GM23338 (cell line): ENCODE data around the gene MSH2.

Experiments used
- EZH2 ChIP-seq: fragments of 200-600 bp; sonication (generic); IDR thresholded peaks from one replicate; pipeline ENCODE4 v1.8.0; 2017; ENCODE audit warnings: antibody characterized with exemption, mild to moderate bottlenecking, low read depth; ENCODE audit not compliant: unreplicated experiment
- REST ChIP-seq: IDR thresholded peaks from one replicate; pipeline ENCODE4 v1.6.1; 2018; ENCODE audit warnings: antibody characterized with exemption; ENCODE audit not compliant: unreplicated experiment
- TF ChIP-seq, protein P1 (sequence below), 2 experiments: fragments of 200-600 bp in 1 of 2; sonication (generic) in 1 of 2; conservative IDR thresholded peaks; 2 replicates each; pipeline versions ENCODE4 v1.5.1 to v1.6.1; 2016 to 2017; ENCODE audit warnings: antibody characterized with exemption in 2 of 2, low read depth in 2 of 2, mild to moderate bottlenecking in 2 of 2, moderate library complexity in 1 of 2

DNA sequence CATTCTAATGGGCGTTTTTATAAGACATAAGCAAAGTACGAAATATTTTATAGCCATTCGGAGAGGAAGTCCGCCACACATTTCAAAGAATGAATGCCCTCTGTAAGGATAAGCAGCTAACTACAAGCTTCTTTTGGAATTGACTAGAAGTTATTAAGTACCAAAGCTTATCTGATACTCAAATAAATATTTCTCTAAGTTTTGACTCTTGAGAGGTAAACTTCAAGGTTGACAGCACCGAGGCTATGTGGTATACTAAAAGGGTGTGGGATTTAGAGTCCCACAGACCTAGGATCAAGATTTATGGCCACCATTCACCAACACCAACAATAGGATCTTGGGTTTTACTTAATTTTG, 48.1 kb upstream of the MSH2 start:
- TF ChIP-seq, protein P1, sequence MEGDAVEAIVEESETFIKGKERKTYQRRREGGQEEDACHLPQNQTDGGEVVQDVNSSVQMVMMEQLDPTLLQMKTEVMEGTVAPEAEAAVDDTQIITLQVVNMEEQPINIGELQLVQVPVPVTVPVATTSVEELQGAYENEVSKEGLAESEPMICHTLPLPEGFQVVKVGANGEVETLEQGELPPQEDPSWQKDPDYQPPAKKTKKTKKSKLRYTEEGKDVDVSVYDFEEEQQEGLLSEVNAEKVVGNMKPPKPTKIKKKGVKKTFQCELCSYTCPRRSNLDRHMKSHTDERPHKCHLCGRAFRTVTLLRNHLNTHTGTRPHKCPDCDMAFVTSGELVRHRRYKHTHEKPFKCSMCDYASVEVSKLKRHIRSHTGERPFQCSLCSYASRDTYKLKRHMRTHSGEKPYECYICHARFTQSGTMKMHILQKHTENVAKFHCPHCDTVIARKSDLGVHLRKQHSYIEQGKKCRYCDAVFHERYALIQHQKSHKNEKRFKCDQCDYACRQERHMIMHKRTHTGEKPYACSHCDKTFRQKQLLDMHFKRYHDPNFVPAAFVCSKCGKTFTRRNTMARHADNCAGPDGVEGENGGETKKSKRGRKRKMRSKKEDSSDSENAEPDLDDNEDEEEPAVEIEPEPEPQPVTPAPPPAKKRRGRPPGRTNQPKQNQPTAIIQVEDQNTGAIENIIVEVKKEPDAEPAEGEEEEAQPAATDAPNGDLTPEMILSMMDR (conservative IDR thresholded peaks at IDR 0.05; ENCODE audit: low read depth in 2 of 2), result no peak
- TF ChIP-seq EZH2 (no peak), REST (no peak)
